Large intestine (tissue), 3 donors: ENCODE measurements around the gene NTM. TPM values are rescaled to one million over a fixed set of nuclear protein-coding genes. Genes with fewer than 3 reads are reported as not detected.

Source experiments
- DNase-seq, 2 donors: peaks; one replicate each; pipeline versions ENCODE4 v3.0.0 to v3.0.0-alpha.2; 2013
- H3K27ac ChIP-seq: one replicate; pipeline ENCODE4 v1.5.1; 2013; ENCODE audit warnings: low read length
- H3K27me3 ChIP-seq: 2 replicates; pipeline ENCODE4 v1.6.1; 2013; ENCODE audit warnings: low read length; ENCODE audit not compliant: control insufficient read depth, insufficient read depth
- H3K36me3 ChIP-seq: 2 replicates; pipeline ENCODE4 v1.6.1; 2013; ENCODE audit warnings: low read length; ENCODE audit not compliant: control insufficient read depth, insufficient read depth
- H3K4me1 ChIP-seq: one replicate; pipeline ENCODE4 v1.6.1; 2013; ENCODE audit warnings: low read length; ENCODE audit not compliant: control insufficient read depth, insufficient read depth
- H3K4me3 ChIP-seq: one replicate; pipeline ENCODE4 v1.5.1; 2013; ENCODE audit warnings: low read length
- H3K9me3 ChIP-seq: one replicate; pipeline ENCODE4 v1.6.1; 2013; ENCODE audit warnings: mild to moderate bottlenecking, low read depth, low read length, moderate library complexity; ENCODE audit not compliant: control insufficient read depth
- WGBS: methylation state at CpG from one replicate; pipeline ENCODE4 v1.1.5; 2013; ENCODE audit warnings: low lambda C conversion rate; ENCODE audit not compliant: insufficient coverage; 5-methylcytosine and 5-hydroxymethylcytosine counted together
- polyA plus RNA-seq: library from polyadenylated mRNA; unstranded; fragments of 120-200 nt; gene quantifications from one replicate; pipeline ENCODE4 v1.2.1, GENCODE V29; 2013

Gene NTM
- polyA plus RNA-seq, 1 donor = 17.2 TPM

- WGBS = 90% methylated on average over 1 of the region's 11 CpGs
- no peaks in the 10 kb centered on the region for H3K9me3 ChIP-seq
- DNase-seq = no peak
- no peaks in the 10 kb centered on the region for H3K27me3 ChIP-seq
- H3K27ac ChIP-seq = no peak overlapping the region
- H3K4me1 ChIP-seq = no peaks in the 10 kb centered on the region
- H3K36me3 ChIP-seq = no peaks in the 10 kb centered on the region
- H3K4me3 ChIP-seq = no peak overlapping the region
Observed at GRCh38 chr11:132228746-132229325, 858.4 kb downstream of the NTM start.

GRCh38 chr11:132231656-132232347 is 861.4 kb downstream of the NTM start:
- no peak for DNase-seq
- no peaks in the 10 kb centered on the region for H3K36me3 ChIP-seq
- no peak overlapping the region for H3K4me3 ChIP-seq
- no peaks in the 10 kb centered on the region for H3K27me3 ChIP-seq
- H3K4me1 ChIP-seq = no peaks in the 10 kb centered on the region
- no peak overlapping the region for H3K27ac ChIP-seq
- H3K9me3 ChIP-seq = no peaks in the 10 kb centered on the region
- WGBS = 67% methylated on average over 3 of the region's 13 CpGs

GRCh38 chr11:132234878-132235277 is 864.5 kb downstream of the NTM start:
- no peak for DNase-seq
- H3K4me1 ChIP-seq = no peaks in the 10 kb centered on the region
- no peak overlapping the region for H3K27ac ChIP-seq
- no peaks in the 10 kb centered on the region for H3K36me3 ChIP-seq
- H3K27me3 ChIP-seq = no peaks in the 10 kb centered on the region
- no peaks in the 10 kb centered on the region for H3K9me3 ChIP-seq
- H3K4me3 ChIP-seq = no peak overlapping the region
- no CpG with 5 or more reads among the region's 4 CpGs for WGBS

GRCh38 chr11:132237781-132238180 is 867.4 kb downstream of the NTM start:
- Histone ChIP-seq H3K4me3 (no peak overlapping the region), H3K36me3 (no peaks in the 10 kb centered on the region), H3K27me3 (no peaks in the 10 kb centered on the region), H3K27ac (no peak overlapping the region), H3K9me3 (no peaks in the 10 kb centered on the region), H3K4me1 (no peaks in the 10 kb centered on the region)
- 70% methylated on average over 4 of the region's 9 CpGs for WGBS
- DNase-seq = no peak

- Histone ChIP-seq H3K27me3 (no peaks in the 10 kb centered on the region), H3K27ac (no peak overlapping the region), H3K9me3 (no peaks in the 10 kb centered on the region), H3K4me1 (no peaks in the 10 kb centered on the region), H3K4me3 (no peak overlapping the region), H3K36me3 (no peaks in the 10 kb centered on the region)
- WGBS = no CpG with 5 or more reads among the region's 7 CpGs
- DNase-seq = no peak
Observed at GRCh38 chr11:132238331-132238866, 868.0 kb downstream of the NTM start.

- Histone ChIP-seq H3K27me3 (no peaks in the 10 kb centered on the region), H3K4me3 (no peak overlapping the region), H3K9me3 (no peaks in the 10 kb centered on the region), H3K36me3 (no peaks in the 10 kb centered on the region), H3K4me1 (no peaks in the 10 kb centered on the region), H3K27ac (no peak overlapping the region)
- 80% methylated on average over 2 of the region's 5 CpGs for WGBS
- DNase-seq = no peak
Observed at GRCh38 chr11:132240374-132240773, 870.0 kb downstream of the NTM start.

GRCh38 chr11:132242632-132243031 is 872.2 kb downstream of the NTM start:
- no peak overlapping the region for H3K27ac ChIP-seq
- H3K4me1 ChIP-seq = no peaks in the 10 kb centered on the region
- 33% methylated on average over 2 of the region's 5 CpGs for WGBS
- H3K36me3 ChIP-seq = no peaks in the 10 kb centered on the region
- H3K27me3 ChIP-seq = no peaks in the 10 kb centered on the region
- no peak for DNase-seq
- H3K4me3 ChIP-seq = no peak overlapping the region
- H3K9me3 ChIP-seq = no peaks in the 10 kb centered on the region

- Histone ChIP-seq H3K4me3 (no peak overlapping the region), H3K36me3 (no peaks in the 10 kb centered on the region), H3K4me1 (no peaks in the 10 kb centered on the region), H3K9me3 (no peaks in the 10 kb centered on the region), H3K27ac (no peak overlapping the region), H3K27me3 (no peaks in the 10 kb centered on the region)
- 100% methylated on average over 2 of the region's 13 CpGs for WGBS
- no peak for DNase-seq
Observed at GRCh38 chr11:132244846-132245245, 874.4 kb downstream of the NTM start.

GRCh38 chr11:132245403-132246385 is 875.3 kb downstream of the NTM start:
- 87% methylated on average over 3 of the region's 33 CpGs for WGBS
- Histone ChIP-seq H3K27ac (no peak overlapping the region), H3K36me3 (no peaks in the 10 kb centered on the region)

GRCh38 chr11:132248580-132248979 is 878.2 kb downstream of the NTM start:
- Histone ChIP-seq H3K27ac (no peak overlapping the region), H3K27me3 (no peaks in the 10 kb centered on the region), H3K4me1 (no peaks in the 10 kb centered on the region), H3K9me3 (no peaks in the 10 kb centered on the region), H3K36me3 (no peaks in the 10 kb centered on the region), H3K4me3 (no peak overlapping the region)
- no CpG with 5 or more reads among the region's 6 CpGs for WGBS
- DNase-seq = no peak

More at GRCh38 chr11:132245403-132246385, 875.3 kb downstream of the NTM start:
- H3K27me3 ChIP-seq = no peaks in the 10 kb centered on the region
- no peak for DNase-seq
- no peaks in the 10 kb centered on the region for H3K9me3 ChIP-seq
- no peak overlapping the region for H3K4me3 ChIP-seq
- no peaks in the 10 kb centered on the region for H3K4me1 ChIP-seq
